ENCODE results near the gene RAD1.
"Not testable (repeated sequence)": the region's sequence is repeated elsewhere in the genome, so short reads cannot be mapped to it uniquely, and the experiment has no call there.

Gene RAD1

DNA sequence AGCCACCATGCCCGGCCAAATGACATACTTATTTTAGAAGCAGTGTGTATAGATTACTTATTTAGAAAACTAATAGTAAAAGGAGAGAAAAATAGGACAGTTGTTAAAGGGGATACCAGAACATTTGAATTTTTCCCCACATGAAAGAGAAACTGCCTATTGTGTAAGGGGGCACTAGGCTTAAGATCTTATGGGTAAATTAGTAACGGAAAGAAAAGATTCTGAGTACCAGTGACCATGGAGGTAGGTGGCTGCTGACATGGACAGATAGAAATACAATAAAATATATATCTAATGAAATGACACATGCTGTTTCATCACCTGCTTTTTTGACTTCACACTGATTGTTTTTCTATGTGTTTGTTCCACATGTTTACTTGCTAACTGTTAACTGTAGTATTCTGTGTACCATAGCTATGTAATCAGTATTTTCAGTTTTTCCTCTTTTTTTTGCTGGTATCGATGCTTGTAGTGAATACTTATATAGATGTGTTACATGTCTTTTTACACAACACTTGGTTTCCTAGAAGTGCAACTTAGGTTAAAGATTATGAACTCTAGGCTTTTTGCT lies 11.1 kb upstream of the RAD1 start:
- Mint-ChIP-seq H3K36me3 (peaks cover 20% of the 10 kb centered on the region), H3K9me3 (no peaks in the 10 kb centered on the region), H3K4me1 (peaks cover 40% of the 10 kb centered on the region), H3K27ac (peak overlapping the region; percentile 55), H3K27me3 (no peaks in the 10 kb centered on the region), H3K4me3 (no peak overlapping the region)

DNA sequence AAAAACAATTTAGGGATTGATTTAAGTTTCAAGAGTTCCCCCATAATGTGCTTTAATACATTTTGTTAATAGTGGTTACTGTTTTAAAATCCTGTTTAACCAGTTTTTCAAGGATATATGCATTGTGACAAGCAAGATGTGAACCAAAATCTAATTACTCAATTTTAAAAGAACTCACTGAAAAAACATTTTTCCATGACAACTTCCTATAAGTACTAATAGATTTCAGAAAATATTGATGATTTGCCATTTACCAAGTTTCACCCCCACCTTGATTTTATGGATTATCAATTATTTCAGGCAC lies 9.1 kb upstream of the RAD1 start:
- peaks cover 21% of the 10 kb centered on the region for H3K36me3 Mint-ChIP-seq
- H3K4me3 Mint-ChIP-seq, result peak overlapping the region; percentile 42
- H3K4me1 Mint-ChIP-seq, result peaks cover 33% of the 10 kb centered on the region
- H3K9me3 Mint-ChIP-seq, result no peaks in the 10 kb centered on the region
- H3K27ac Mint-ChIP-seq, result peak overlapping the region; percentile 90
- H3K27me3 Mint-ChIP-seq, result no peaks in the 10 kb centered on the region

DNA sequence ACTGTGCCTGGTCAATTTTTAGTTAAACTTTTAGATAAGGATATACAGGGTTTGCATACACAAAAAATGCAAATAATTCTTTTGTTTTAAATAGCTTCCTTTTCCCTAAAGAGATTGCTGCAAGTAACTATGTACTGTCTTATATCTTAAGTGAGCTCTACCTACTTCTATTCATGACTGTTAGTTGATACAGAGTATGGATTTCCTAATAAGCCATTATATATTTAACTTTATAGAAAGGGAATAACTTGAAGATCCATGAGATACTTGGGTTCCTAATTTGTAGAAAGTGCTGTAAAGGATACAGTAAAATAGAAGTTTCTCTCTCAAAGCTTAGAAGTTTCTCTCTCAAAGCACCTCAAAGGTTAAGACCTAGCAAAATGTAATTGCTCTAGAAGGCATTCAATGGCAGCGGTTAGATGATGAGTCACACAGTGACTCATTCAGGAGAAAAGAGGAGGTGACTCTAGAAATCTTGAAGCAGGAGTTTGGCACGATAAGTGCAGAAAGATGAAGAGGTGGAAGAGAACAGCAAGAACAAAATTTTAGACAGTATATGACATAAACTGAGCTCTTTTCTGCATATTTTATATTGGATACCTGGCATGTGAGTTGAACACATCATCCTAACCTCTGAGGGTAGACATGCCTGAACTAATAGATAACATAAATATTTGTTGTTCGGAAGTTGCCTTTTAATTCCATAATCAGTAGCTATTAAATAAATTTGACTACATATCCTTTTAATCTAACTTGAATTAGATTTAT lies 8.6 kb upstream of the RAD1 start:
- Mint-ChIP-seq H3K4me1 (peaks cover 29% of the 10 kb centered on the region), H3K27ac (peak overlapping the region; percentile 90), H3K36me3 (peaks cover 20% of the 10 kb centered on the region), H3K4me3 (peak overlapping the region; percentile 71), H3K9me3 (no peaks in the 10 kb centered on the region), H3K27me3 (no peaks in the 10 kb centered on the region)

DNA sequence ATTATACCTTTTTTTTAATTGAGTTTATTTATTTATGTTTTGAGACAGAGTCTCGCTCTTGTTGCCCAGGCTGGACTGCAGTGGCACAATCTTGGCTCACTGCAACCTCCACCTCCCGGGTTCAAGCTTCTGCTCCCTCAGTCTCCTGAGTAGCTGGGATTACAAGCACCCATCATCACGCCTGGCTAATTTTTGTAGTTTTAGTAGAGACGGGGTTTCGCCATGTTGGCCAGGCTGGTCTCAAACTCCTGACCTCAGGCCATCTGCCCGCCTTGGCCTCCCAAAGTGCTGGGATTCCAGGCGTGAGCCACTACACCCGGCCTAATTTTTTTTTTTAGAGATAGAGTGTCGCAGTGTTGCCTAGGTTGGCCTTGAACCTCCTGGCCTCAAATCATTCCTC lies 8.0 kb upstream of the RAD1 start:
- peaks cover 28% of the 10 kb centered on the region for H3K4me1 Mint-ChIP-seq
- H3K9me3 Mint-ChIP-seq, H3K27me3 Mint-ChIP-seq: not testable (repeated sequence)
- H3K36me3 Mint-ChIP-seq, result peaks cover 19% of the 10 kb centered on the region
- H3K27ac Mint-ChIP-seq, result peak overlapping the region; percentile 90
- peak overlapping the region; percentile 71 for H3K4me3 Mint-ChIP-seq

DNA sequence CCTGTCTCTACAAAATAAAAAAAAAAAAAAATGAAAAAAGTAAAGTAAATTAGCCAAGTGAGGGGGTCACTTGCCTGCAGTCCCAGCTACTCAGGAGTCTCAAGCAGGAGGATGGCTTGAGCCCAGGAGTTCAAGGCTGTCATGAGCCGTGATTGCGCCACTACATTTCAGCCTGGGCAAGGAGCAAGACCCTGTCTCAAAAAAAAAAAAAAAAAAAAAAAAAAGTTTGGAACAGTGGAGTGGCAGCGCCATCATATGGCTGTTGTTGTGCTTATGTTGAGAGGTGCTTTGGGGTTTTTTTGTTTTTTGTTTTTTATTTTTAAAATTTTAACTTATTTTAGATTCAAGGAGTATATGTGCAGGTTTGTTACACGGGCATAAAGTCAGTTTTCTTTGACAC lies 3.8 kb upstream of the RAD1 start:
- Mint-ChIP-seq H3K4me1 (peaks cover 34% of the 10 kb centered on the region), H3K4me3 (no peak overlapping the region), H3K9me3 (no peaks in the 10 kb centered on the region), H3K36me3 (peaks cover 25% of the 10 kb centered on the region), H3K27me3 (no peaks in the 10 kb centered on the region), H3K27ac (no peak overlapping the region)

DNA sequence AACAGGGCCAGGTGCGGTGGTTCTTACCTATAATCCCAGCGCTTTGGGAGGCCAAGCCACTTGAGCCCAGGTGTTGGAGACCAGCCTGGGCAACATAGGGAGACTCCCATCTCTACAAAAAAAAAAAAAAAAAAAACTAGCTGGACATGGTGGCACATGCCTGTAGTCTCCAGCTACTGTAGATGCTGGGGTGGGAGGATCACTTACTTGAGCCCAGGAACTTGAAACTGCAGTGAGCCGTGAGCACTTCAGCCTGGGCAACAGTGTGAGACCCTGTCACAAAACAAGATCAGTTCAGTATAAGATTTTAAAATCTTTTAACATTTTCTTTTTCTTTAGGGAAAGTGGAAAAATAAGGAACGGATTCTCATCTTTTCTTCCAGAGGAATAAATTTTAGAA lies 2.7 kb upstream of the RAD1 start:
- H3K4me3 Mint-ChIP-seq, result no peak overlapping the region
- no peaks in the 10 kb centered on the region for H3K27me3 Mint-ChIP-seq
- no peaks in the 10 kb centered on the region for H3K9me3 Mint-ChIP-seq
- H3K4me1 Mint-ChIP-seq, result peaks cover 34% of the 10 kb centered on the region
- H3K36me3 Mint-ChIP-seq, result peaks cover 23% of the 10 kb centered on the region
- peak overlapping the region; percentile 74 for H3K27ac Mint-ChIP-seq

DNA sequence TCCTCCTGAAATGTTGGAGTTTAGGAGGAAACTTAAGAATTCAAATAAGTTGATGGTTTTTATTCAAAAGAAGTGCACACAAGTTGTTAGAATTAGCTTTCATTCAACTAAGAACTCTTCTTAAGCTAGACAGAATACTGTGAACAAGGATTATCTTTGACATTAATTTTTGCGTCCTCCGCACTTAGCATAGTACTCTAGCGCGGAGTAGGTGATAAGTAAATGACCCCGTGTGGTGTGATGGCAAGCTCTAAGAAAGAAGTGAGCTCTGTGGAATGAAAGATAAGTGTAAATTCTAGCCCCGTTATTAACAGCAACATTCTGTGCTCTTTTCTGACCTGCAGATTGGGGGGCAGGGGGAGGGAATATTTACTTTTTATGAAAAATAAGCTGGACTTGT lies 1.2 kb upstream of the RAD1 start:
- peaks cover 26% of the 10 kb centered on the region for H3K36me3 Mint-ChIP-seq
- no peaks in the 10 kb centered on the region for H3K9me3 Mint-ChIP-seq
- peaks cover 33% of the 10 kb centered on the region for H3K4me1 Mint-ChIP-seq
- H3K4me3 Mint-ChIP-seq, result no peak overlapping the region
- no peak overlapping the region for H3K27ac Mint-ChIP-seq
- no peaks in the 10 kb centered on the region for H3K27me3 Mint-ChIP-seq

DNA sequence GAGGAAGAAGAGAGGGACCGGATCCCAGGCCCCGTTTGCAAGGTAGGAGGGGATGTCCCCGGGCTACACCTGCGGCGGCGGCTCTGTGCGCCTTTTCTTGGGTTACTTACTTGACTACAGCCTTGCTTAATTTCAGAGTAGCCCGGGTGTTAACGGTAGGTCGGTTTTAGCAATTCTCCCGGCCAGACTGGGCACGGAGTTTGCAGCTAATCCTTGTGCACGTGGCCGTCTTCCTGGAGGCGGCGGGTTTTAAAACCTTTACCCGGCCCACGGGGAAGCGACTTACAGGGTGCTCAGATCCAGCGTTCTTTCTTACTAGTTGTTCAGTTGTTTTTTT lies 520 bp upstream of the RAD1 start:
- no peak overlapping the region for H3K27ac Mint-ChIP-seq
- no peaks in the 10 kb centered on the region for H3K9me3 Mint-ChIP-seq
- no peaks in the 10 kb centered on the region for H3K27me3 Mint-ChIP-seq
- no peak overlapping the region for H3K4me3 Mint-ChIP-seq
- H3K4me1 Mint-ChIP-seq, result peaks cover 29% of the 10 kb centered on the region
- peaks cover 29% of the 10 kb centered on the region for H3K36me3 Mint-ChIP-seq

DNA sequence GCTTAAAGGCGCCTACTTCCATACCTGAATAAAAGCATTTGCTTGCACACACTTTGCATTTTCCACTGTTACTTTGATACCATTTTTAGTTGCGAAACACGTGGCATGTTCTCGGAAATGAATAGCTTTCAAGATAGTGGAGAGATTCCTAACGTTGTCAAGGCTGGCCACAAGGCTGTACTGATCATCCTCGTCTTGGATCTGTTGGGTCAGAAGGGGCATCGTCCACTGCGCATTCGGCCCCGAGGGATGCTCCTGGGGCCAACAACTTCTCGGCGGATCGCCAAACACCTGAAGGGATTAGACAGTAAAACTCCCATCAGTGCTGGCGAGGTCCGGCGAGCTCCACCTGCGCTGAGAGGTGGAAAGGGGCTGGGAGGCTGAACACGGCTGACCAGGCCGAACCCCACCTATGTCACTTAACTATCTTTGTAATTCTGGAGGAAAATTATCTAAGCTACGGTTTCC lies 599 bp downstream of the RAD1 start:
- no peaks in the 10 kb centered on the region for H3K9me3 Mint-ChIP-seq
- H3K4me1 Mint-ChIP-seq, result peaks cover 29% of the 10 kb centered on the region
- peaks cover 25% of the 10 kb centered on the region for H3K36me3 Mint-ChIP-seq
- no peaks in the 10 kb centered on the region for H3K27me3 Mint-ChIP-seq
- H3K4me3 Mint-ChIP-seq, result no peak overlapping the region
- no peak overlapping the region for H3K27ac Mint-ChIP-seq

DNA sequence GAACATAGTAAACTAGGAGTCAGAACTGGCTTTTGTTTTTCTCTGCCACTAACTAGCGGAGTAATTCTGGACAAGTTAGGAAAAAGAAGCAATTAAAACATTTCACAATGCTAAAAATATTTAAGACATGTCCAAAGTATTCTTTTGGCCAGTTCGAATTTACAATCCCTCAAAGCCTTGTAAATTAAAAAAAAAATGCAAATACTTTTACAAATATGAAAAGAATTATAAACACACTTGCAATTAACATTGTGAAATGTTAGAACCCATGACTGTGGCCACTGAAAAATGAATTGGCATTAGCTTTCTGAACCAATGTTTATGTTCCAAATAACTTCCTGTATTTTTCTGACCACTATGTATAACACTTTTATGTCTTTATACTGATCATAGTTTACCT lies 2.2 kb downstream of the RAD1 start:
- peaks cover 29% of the 10 kb centered on the region for H3K4me1 Mint-ChIP-seq
- H3K27me3 Mint-ChIP-seq, result no peaks in the 10 kb centered on the region
- peaks cover 27% of the 10 kb centered on the region for H3K36me3 Mint-ChIP-seq
- no peak overlapping the region for H3K4me3 Mint-ChIP-seq
- no peaks in the 10 kb centered on the region for H3K9me3 Mint-ChIP-seq
- H3K27ac Mint-ChIP-seq, result no peak overlapping the region

DNA sequence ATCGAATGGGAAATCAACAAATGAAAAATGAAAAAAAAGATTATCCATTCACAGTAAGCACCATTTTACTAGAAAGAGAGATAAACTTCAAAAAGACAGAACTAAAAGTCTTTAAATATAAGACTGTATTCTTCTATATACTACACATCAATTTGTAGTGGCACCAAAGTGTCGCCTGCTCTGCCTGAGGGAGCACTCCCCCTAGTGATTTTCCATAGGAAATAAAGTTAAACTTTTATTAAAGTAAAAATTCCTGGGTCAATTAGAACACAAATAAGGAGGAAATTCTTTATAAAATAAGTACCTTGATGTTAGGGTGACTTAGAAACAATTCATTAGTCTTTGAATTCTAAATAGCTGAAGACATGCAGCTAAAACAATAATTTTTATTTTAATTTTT lies 9.7 kb downstream of the RAD1 start:
- Mint-ChIP-seq H3K4me1 (no peaks in the 10 kb centered on the region), H3K27me3 (no peaks in the 10 kb centered on the region), H3K36me3 (peaks cover 5% of the 10 kb centered on the region), H3K9me3 (no peaks in the 10 kb centered on the region), H3K4me3 (no peak overlapping the region), H3K27ac (no peak overlapping the region)

DNA sequence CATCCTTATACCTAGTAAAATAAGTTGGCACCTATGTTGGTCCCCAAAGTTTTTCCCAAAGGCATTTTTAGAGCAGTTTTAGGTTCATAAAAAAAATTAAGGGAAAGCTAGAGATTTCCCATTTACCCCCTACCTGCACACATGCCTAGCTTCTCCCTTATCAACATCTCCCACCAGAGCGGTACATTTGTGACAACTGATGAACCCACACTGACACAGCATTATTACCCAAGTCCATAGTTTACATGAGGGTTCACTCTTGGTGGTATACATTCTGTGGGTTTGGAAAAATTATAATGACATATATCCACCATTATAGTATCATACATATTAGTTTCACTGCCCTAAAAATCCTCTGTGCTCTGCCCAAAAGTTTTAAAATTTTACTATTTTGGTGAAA lies 12.0 kb downstream of the RAD1 start:
- Mint-ChIP-seq H3K9me3 (no peaks in the 10 kb centered on the region), H3K27ac (no peak overlapping the region), H3K36me3 (peaks cover 3% of the 10 kb centered on the region), H3K27me3 (no peaks in the 10 kb centered on the region), H3K4me1 (no peaks in the 10 kb centered on the region), H3K4me3 (no peak overlapping the region)

DNA sequence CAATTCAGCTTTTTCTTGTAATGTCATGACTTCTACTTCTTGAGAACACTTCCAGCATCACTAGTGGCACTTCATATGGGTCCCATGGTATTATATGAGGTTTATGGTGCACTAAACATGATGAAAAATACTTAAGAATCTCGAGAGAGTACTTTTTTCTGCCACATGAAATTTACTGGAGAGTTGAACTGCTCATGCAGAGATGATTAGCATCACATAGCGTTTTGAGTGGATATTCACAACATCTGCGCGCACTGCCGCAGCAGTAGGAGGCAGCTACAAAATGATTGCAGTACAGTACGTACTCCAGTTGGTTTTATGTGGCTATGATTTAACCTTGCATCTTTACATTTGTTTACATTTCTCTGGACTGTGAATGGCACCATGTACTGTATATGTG lies 14.7 kb downstream of the RAD1 start:
- no peaks in the 10 kb centered on the region for H3K27me3 Mint-ChIP-seq
- no peaks in the 10 kb centered on the region for H3K4me1 Mint-ChIP-seq
- H3K9me3 Mint-ChIP-seq, result no peaks in the 10 kb centered on the region
- no peak overlapping the region for H3K4me3 Mint-ChIP-seq
- H3K36me3 Mint-ChIP-seq, result peaks cover 3% of the 10 kb centered on the region
- no peak overlapping the region for H3K27ac Mint-ChIP-seq

DNA sequence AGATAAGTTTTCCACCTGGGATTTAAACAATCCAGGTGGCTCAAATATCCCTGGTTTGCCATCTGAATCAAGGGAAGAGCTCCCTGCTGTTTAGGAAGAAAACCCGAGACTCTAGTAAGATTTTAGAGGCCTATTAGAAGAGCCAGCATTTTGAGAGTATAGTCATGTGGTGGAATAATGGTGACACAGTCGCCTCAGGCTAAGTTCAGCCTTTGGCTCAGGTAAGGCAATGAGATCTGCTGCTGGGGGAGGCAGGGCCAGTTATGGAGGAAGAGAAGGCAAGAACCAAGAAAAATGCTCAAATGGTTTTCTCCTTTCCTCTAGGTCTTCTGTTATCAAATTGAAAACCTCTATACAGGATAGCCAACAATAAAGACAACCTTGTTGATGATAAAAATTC lies 16.2 kb downstream of the RAD1 start:
- Mint-ChIP-seq H3K27ac (no peak overlapping the region), H3K36me3 (no peaks in the 10 kb centered on the region), H3K9me3 (no peaks in the 10 kb centered on the region), H3K4me3 (no peak overlapping the region), H3K27me3 (no peaks in the 10 kb centered on the region), H3K4me1 (no peaks in the 10 kb centered on the region)

DNA sequence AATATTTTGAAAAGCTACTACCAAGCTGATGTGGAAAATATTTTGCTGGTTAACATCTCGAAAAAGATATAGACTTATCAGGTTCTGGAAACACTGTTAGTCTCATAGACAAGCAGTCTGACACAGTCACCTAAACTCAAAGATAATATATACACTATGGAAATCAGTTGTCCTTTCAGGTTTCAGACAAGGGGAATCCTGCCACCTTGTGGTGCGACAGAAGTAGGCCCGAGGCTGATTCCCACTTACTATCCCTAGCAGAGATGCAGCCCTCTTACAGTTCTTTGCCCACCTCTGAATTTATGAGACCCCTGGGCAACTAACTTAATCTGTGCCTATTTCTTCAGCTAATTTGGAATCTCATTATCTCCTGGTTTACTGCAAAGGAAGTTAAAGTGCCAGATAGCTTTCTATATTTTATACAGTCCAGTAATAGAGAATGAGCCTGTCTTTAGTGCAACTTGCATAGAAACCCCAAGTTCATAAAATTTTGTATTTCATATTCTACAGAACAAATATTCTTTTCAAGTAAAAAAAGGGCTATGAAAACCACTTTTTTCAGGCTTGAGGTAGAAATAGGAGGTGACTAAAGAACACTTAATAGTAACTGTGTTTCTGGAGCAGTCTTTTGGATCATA lies 16.9 kb downstream of the RAD1 start:
- no peak overlapping the region for H3K27ac Mint-ChIP-seq
- H3K4me1 Mint-ChIP-seq, result no peaks in the 10 kb centered on the region
- H3K4me3 Mint-ChIP-seq, result no peak overlapping the region
- no peaks in the 10 kb centered on the region for H3K9me3 Mint-ChIP-seq
- H3K36me3 Mint-ChIP-seq, result no peaks in the 10 kb centered on the region
- no peaks in the 10 kb centered on the region for H3K27me3 Mint-ChIP-seq

DNA sequence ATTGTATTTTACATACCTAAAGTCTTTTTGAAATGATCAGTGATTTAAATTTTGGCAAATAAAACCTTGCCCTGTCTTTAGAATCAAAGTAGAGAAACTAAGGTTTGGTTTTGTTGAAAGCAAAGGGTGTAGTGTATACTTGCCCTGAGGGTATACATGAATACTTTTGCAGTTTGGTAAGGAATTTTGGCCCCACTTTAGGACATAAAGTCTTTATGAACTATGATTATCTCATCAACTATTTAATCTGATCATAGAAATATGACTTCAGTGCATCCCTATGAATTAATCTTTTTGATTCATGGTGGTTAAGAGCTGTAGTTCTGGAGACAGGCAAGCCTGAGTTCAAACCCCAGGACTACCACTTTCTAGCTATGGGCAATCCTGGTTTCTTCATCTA lies 17.7 kb downstream of the RAD1 start:
- Mint-ChIP-seq H3K27me3 (no peaks in the 10 kb centered on the region), H3K36me3 (no peaks in the 10 kb centered on the region), H3K27ac (no peak overlapping the region), H3K9me3 (no peaks in the 10 kb centered on the region), H3K4me1 (no peaks in the 10 kb centered on the region), H3K4me3 (no peak overlapping the region)

Measured in activated naive CD4-positive, alpha-beta T cell treated with anti-CD3 and anti-CD28 coated beads, Interleukin-2, amount 50 U/mL, for 24 hours (primary cell).